ENCODE measurements around the gene ROPN1L.

GRCh38 chr5:10447041-10447440, 5.4 kb downstream of the ROPN1L start:
- TF ChIP-seq, protein P1, sequence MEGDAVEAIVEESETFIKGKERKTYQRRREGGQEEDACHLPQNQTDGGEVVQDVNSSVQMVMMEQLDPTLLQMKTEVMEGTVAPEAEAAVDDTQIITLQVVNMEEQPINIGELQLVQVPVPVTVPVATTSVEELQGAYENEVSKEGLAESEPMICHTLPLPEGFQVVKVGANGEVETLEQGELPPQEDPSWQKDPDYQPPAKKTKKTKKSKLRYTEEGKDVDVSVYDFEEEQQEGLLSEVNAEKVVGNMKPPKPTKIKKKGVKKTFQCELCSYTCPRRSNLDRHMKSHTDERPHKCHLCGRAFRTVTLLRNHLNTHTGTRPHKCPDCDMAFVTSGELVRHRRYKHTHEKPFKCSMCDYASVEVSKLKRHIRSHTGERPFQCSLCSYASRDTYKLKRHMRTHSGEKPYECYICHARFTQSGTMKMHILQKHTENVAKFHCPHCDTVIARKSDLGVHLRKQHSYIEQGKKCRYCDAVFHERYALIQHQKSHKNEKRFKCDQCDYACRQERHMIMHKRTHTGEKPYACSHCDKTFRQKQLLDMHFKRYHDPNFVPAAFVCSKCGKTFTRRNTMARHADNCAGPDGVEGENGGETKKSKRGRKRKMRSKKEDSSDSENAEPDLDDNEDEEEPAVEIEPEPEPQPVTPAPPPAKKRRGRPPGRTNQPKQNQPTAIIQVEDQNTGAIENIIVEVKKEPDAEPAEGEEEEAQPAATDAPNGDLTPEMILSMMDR (IDR thresholded peaks at IDR 0.05) = no peak
- TF ChIP-seq EZH2 (IDR thresholded peaks at IDR 0.05) = no peak

All from neural progenitor cell (in vitro differentiated cells).